ENCODE data around the gene P2RY11.

- TF ChIP-seq CTCF (IDR thresholded peaks at IDR 0.05) (no peak), POLR2AphosphoS5 (IDR thresholded peaks at IDR 0.05) (no peak)
Observed at GRCh38 chr19:10142701-10143375, 31.3 kb downstream of the P2RY11 start.
